ENCODE data around the gene UBE2D3. TPM values are rescaled to one million over a fixed set of nuclear protein-coding genes. Genes with fewer than 3 reads are reported as not detected.

Gene UBE2D3
- total RNA-seq, 1 donor from 2014 or later: 313 TPM

Other genes starting within 250 kb of the UBE2D3 start
- 15.6 and 25.7 TPM in 2 replicates for gene MANBA, start 66.6 kb downstream of the UBE2D3 start, total RNA-seq
- gene CISD2, start 41.4 kb upstream of the UBE2D3 start, total RNA-seq: 22.2 and 23.0 TPM in 2 replicates
- gene SLC9B1, start 192.2 kb upstream of the UBE2D3 start, total RNA-seq: 0.09 TPM in 1 of 2 replicates, not detected in the other
- 22.6 and 24.2 TPM in 2 replicates for gene SLC9B2, start 249.2 kb upstream of the UBE2D3 start, total RNA-seq

All from dermis blood vessel endothelial cell (primary cell).